HG03354 (cell line): ENCODE results near the gene CHGA.

Experiments used
- ATAC-seq: cut with Tn5 transposase; IDR thresholded peaks from one replicate; pipeline ENCODE4 v1.9.1; 2021; ENCODE audit warnings: mild to moderate bottlenecking; ENCODE audit not compliant: unreplicated experiment, poor library complexity, severe bottlenecking

The CHGA gene

GRCh38 chr14:92928961-92929688 lies 6.2 kb downstream of the CHGA start:
- ATAC-seq = no peak

- no peak for ATAC-seq
Measured at GRCh38 chr14:92929689-92930608, 7.0 kb downstream of the CHGA start.

GRCh38 chr14:92930737-92931602 lies 8.0 kb downstream of the CHGA start:
- no peak for ATAC-seq

GRCh38 chr14:92931681-92932447 lies 8.9 kb downstream of the CHGA start:
- no peak for ATAC-seq

GRCh38 chr14:92932448-92933395 lies 9.8 kb downstream of the CHGA start:
- no peak for ATAC-seq

- no peak for ATAC-seq
Measured at GRCh38 chr14:92933481-92933880, 10.5 kb downstream of the CHGA start.

GRCh38 chr14:92934196-92935085 lies 11.5 kb downstream of the CHGA start:
- ATAC-seq = no peak

GRCh38 chr14:92935446-92935845 lies 12.5 kb downstream of the CHGA start:
- no peak for ATAC-seq

GRCh38 chr14:92936085-92936484 lies 13.1 kb downstream of the CHGA start:
- no peak for ATAC-seq

GRCh38 chr14:92937051-92937937 lies 14.3 kb downstream of the CHGA start:
- no peak for ATAC-seq

GRCh38 chr14:92938235-92938875 lies 15.4 kb downstream of the CHGA start:
- ATAC-seq = no peak

- ATAC-seq = no peak
Measured at GRCh38 chr14:92938890-92939671, 16.1 kb downstream of the CHGA start.

- no peak for ATAC-seq
Measured at GRCh38 chr14:92939699-92940098, 16.7 kb downstream of the CHGA start.

GRCh38 chr14:92940543-92940942 lies 17.6 kb downstream of the CHGA start:
- ATAC-seq = no peak

- no peak for ATAC-seq
Measured at GRCh38 chr14:92941531-92941930, 18.6 kb downstream of the CHGA start.
